H9 (cell line): ENCODE measurements around the gene MYO5B. TPM values are rescaled to one million over a fixed set of nuclear protein-coding genes. Genes with fewer than 3 reads are reported as not detected.

Experiments
- DNase-seq: peaks from one replicate; pipeline ENCODE4 v3.0.0-alpha.2; 2017
- H2AFZ ChIP-seq: one replicate; pipeline ENCODE4 v1.6.1; 2013; ENCODE audit warnings: mild to moderate bottlenecking, low read length, control low read depth, moderate library complexity
- H2AK5ac ChIP-seq: 2 replicates; pipeline ENCODE4 v1.6.1; 2013; ENCODE audit warnings: low read length, control low read depth, mixed read lengths; ENCODE audit not compliant: insufficient read length
- H2BK120ac ChIP-seq: one replicate; pipeline ENCODE4 v1.6.1; 2013; ENCODE audit warnings: low read depth, mild to moderate bottlenecking, low read length, control low read depth, inconsistent platforms; ENCODE audit not compliant: poor library complexity, severe bottlenecking
- H2BK12ac ChIP-seq: 2 replicates; pipeline ENCODE4 v1.6.1; 2013; ENCODE audit warnings: low read length, control low read depth, mixed read lengths, low read depth; ENCODE audit not compliant: insufficient read length
- H2BK15ac ChIP-seq: 2 replicates; pipeline ENCODE4 v1.6.1; 2013; ENCODE audit warnings: low read depth, low read length, control low read depth
- H2BK20ac ChIP-seq: one replicate; pipeline ENCODE4 v1.6.1; 2013; ENCODE audit warnings: low read depth, mild to moderate bottlenecking, low read length, control low read depth, inconsistent platforms; ENCODE audit not compliant: poor library complexity, severe bottlenecking
- H2BK5ac ChIP-seq: 2 replicates; pipeline ENCODE4 v1.6.1; 2013; ENCODE audit warnings: low read length, control low read depth, mixed read lengths; ENCODE audit not compliant: insufficient read length
- H3K14ac ChIP-seq: 2 replicates; pipeline ENCODE4 v1.6.1; 2013; ENCODE audit warnings: low read length, control low read depth; ENCODE audit not compliant: insufficient read depth
- H3K18ac ChIP-seq: 2 replicates; pipeline ENCODE4 v1.6.1; 2013; ENCODE audit warnings: low read depth, mild to moderate bottlenecking, mixed read lengths, low read length, control low read depth; ENCODE audit not compliant: insufficient read length
- H3K23ac ChIP-seq: 2 replicates; pipeline ENCODE4 v1.6.1; 2013; ENCODE audit warnings: low read length, control low read depth, mixed read lengths, low read depth; ENCODE audit not compliant: insufficient read length
- H3K23me2 ChIP-seq: 2 replicates; pipeline ENCODE4 v1.6.1; 2013; ENCODE audit warnings: low read depth, mild to moderate bottlenecking, mixed read lengths, low read length, control low read depth; ENCODE audit not compliant: insufficient read length, poor library complexity, severe bottlenecking
- H3K27ac ChIP-seq: 2 replicates; pipeline ENCODE4 v1.5.1; 2013; ENCODE audit warnings: low read length, control low read depth, mixed read lengths, low read depth; ENCODE audit not compliant: insufficient read length
- H3K27me3 ChIP-seq: 2 replicates; pipeline ENCODE4 v1.6.1; 2013; ENCODE audit warnings: low read length, control low read depth, inconsistent platforms; ENCODE audit not compliant: insufficient read depth
- H3K4ac ChIP-seq: 2 replicates; pipeline ENCODE4 v1.6.1; 2013; ENCODE audit warnings: low read depth, mild to moderate bottlenecking, control low read depth, inconsistent platforms, low read length, moderate library complexity
- H3K4me1 ChIP-seq: 2 replicates; pipeline ENCODE4 v1.6.1; 2013; ENCODE audit warnings: low read length, control low read depth, inconsistent platforms; ENCODE audit not compliant: insufficient read depth
- H3K4me2 ChIP-seq: 2 replicates; pipeline ENCODE4 v1.6.1; 2013; ENCODE audit warnings: low read length, control low read depth, mixed read lengths; ENCODE audit not compliant: insufficient read length, insufficient read depth
- H3K56ac ChIP-seq: 2 replicates; pipeline ENCODE4 v1.6.1; 2013; ENCODE audit warnings: low read depth, mild to moderate bottlenecking, mixed read lengths, low read length, control low read depth; ENCODE audit not compliant: insufficient read length
- H3K79me1 ChIP-seq: 2 replicates; pipeline ENCODE4 v1.6.1; 2013; ENCODE audit warnings: low read depth, mild to moderate bottlenecking, moderate library complexity, low read length, control low read depth, inconsistent platforms; ENCODE audit not compliant: insufficient read depth, poor library complexity, severe bottlenecking
- H3K79me2 ChIP-seq: 2 replicates; pipeline ENCODE4 v1.6.1; 2013; ENCODE audit warnings: low read length, control low read depth, inconsistent platforms; ENCODE audit not compliant: insufficient read depth
- H3K9ac ChIP-seq: 2 replicates; pipeline ENCODE4 v1.6.1; 2013; ENCODE audit warnings: low read length, control low read depth, mixed read lengths; ENCODE audit not compliant: insufficient read length; ENCODE audit errors: extremely low read depth
- H3K9me3 ChIP-seq: one replicate; pipeline ENCODE4 v1.6.1; 2013; ENCODE audit warnings: low read depth, low read length, inconsistent platforms; ENCODE audit not compliant: control insufficient read depth
- H3T11ph ChIP-seq: one replicate; pipeline ENCODE4 v1.6.1; 2013; ENCODE audit warnings: mild to moderate bottlenecking, low read length, control low read depth, inconsistent platforms
- H4K20me1 ChIP-seq: one replicate; pipeline ENCODE4 v1.6.1; 2013; ENCODE audit not compliant: control insufficient read depth, insufficient read length, insufficient read depth
- H4K5ac ChIP-seq: 2 replicates; pipeline ENCODE4 v1.6.1; 2013; ENCODE audit warnings: low read depth, mild to moderate bottlenecking, mixed read lengths, low read length, control low read depth; ENCODE audit not compliant: insufficient read length
- H4K8ac ChIP-seq: replicated peaks from 2 replicates; pipeline ENCODE4 v1.6.1; 2013; ENCODE audit warnings: low read length, control low read depth, mixed read lengths, low read depth; ENCODE audit not compliant: insufficient read length
- H4K91ac ChIP-seq: 2 replicates; pipeline ENCODE4 v1.6.1; 2013; ENCODE audit warnings: low read depth, mild to moderate bottlenecking, moderate library complexity, mixed read lengths, low read length, control low read depth; ENCODE audit not compliant: insufficient read length
- H3K27ac Mint-ChIP-seq, 3 experiments: 2 replicates in 2 of 3; 3 replicates in 1 of 3; pipeline ENCODE4 v1.8.0; 2020 to 2021; ENCODE audit warnings: mixed read lengths in 3 of 3, mild to moderate bottlenecking in 1 of 3, moderate library complexity in 1 of 3
- H3K27me3 Mint-ChIP-seq: 2 replicates; pipeline ENCODE4 v1.8.0; 2021; ENCODE audit warnings: low read depth, mild to moderate bottlenecking, moderate library complexity, mixed read lengths
- H3K36me3 Mint-ChIP-seq, 3 experiments: 2 replicates in 2 of 3; 3 replicates in 1 of 3; pipeline ENCODE4 v1.8.0; 2020 to 2021; ENCODE audit warnings: low read depth in 3 of 3, mixed read lengths in 3 of 3; ENCODE audit not compliant: insufficient read depth in 1 of 3
- H3K4me1 Mint-ChIP-seq, 2 experiments: 2 replicates each; pipeline ENCODE4 v1.8.0; 2020; ENCODE audit warnings: mixed read lengths in 2 of 2
- H3K4me3 Mint-ChIP-seq, 2 experiments: 2 replicates in 1 of 2; 3 replicates in 1 of 2; pipeline ENCODE4 v1.8.0; 2020 to 2021; ENCODE audit warnings: mild to moderate bottlenecking in 2 of 2, mixed read lengths in 2 of 2, moderate library complexity in 1 of 2
- H3K9me3 Mint-ChIP-seq, 2 experiments: 2 replicates in 1 of 2; 3 replicates in 1 of 2; pipeline ENCODE4 v1.8.0; 2020; ENCODE audit warnings: mild to moderate bottlenecking in 2 of 2, mixed read lengths in 2 of 2, moderate library complexity in 1 of 2
- WGBS: extraction: QIAGEN DNeasy Blood & Tissue Kit; methylation state at CpG from one replicate; pipeline ENCODE4 v1.1.7; 2013; ENCODE audit warnings: missing lambda C conversion rate, low lambda C conversion rate, mixed read lengths; ENCODE audit not compliant: insufficient read length; ENCODE audit errors: extremely low coverage; 5-methylcytosine and 5-hydroxymethylcytosine counted together
- total RNA-seq: library from RNA; stranded (reverse); gene quantifications from 2 replicates; pipeline ENCODE4 v1.2.1, GENCODE V29; 2021
- TF ChIP-seq, protein P1 (sequence below): fragments of 200-600 bp; sonication (generic); conservative IDR thresholded peaks from 3 replicates; pipeline ENCODE4 v1.8.0; 2021; ENCODE audit warnings: antibody characterized with exemption, mild to moderate bottlenecking

MYO5B gene
- total RNA-seq, 1 experiment from 2014 or later = 9.3 TPM

DNA sequence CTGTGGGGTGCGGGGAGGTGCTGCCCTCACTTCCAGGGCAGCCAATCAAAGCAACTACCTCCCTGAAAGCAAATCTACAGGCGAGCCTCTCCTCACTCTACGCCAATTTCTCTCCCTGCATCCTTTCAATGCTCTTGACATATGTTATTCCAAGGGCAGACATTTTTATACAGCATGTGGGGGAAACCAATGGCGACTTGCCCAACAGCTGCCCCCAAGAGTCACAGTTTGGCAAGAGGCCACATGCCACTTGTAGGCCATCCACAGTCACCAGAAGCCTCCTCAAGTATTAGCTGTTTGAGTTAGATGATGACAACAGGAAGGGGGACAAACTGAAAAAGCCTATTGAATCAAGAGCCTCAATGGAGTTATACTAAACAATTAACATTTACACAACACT is 114.6 kb downstream of the MYO5B start:
- Histone ChIP-seq H4K8ac (no peak overlapping the region), H3K23ac (no peak overlapping the region), H4K20me1 (no peaks in the 10 kb centered on the region), H3K4ac (no peak overlapping the region), H2AK5ac (no peak overlapping the region), H2BK20ac (no peak overlapping the region), H4K5ac (no peak overlapping the region), H3K4me1 (peaks cover 2% of the 10 kb centered on the region; the same call in 1 of the 2 replicates), H2AFZ (no peak overlapping the region), H2BK120ac (no peak overlapping the region), H3K18ac (no peak overlapping the region), H3K79me2 (no peaks in the 10 kb centered on the region), H3K4me2 (no peak overlapping the region), H3K79me1 (no peaks in the 10 kb centered on the region), H4K91ac (no peak overlapping the region), H3K23me2 (no peaks in the 10 kb centered on the region), H3K56ac (no peak overlapping the region), H3K14ac (no peak overlapping the region), H3K9ac (no peak overlapping the region), H3K27me3 (no peaks in the 10 kb centered on the region), H3T11ph (no peak overlapping the region), H2BK12ac (no peak overlapping the region), H3K27ac (no peak overlapping the region), H3K9me3 (no peaks in the 10 kb centered on the region), H2BK5ac (no peak overlapping the region), H2BK15ac (no peak overlapping the region)
- Mint-ChIP-seq H3K4me1 (peaks cover 2 to 22% of the 10 kb centered on the region in 2 experiments; a peak in 3 of 4 replicates), H3K9me3 (no peaks in the 10 kb centered on the region), H3K27me3 (peaks cover 2% of the 10 kb centered on the region; the same call in 1 of the 2 replicates), H3K4me3 (no peak overlapping the region), H3K27ac (no peak overlapping the region), H3K36me3 (no peaks in the 10 kb centered on the region)
- WGBS = no CpG with 5 or more reads among the region's 4 CpGs
- TF ChIP-seq, protein P1, sequence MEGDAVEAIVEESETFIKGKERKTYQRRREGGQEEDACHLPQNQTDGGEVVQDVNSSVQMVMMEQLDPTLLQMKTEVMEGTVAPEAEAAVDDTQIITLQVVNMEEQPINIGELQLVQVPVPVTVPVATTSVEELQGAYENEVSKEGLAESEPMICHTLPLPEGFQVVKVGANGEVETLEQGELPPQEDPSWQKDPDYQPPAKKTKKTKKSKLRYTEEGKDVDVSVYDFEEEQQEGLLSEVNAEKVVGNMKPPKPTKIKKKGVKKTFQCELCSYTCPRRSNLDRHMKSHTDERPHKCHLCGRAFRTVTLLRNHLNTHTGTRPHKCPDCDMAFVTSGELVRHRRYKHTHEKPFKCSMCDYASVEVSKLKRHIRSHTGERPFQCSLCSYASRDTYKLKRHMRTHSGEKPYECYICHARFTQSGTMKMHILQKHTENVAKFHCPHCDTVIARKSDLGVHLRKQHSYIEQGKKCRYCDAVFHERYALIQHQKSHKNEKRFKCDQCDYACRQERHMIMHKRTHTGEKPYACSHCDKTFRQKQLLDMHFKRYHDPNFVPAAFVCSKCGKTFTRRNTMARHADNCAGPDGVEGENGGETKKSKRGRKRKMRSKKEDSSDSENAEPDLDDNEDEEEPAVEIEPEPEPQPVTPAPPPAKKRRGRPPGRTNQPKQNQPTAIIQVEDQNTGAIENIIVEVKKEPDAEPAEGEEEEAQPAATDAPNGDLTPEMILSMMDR = no peak
- no peak for DNase-seq
